Measurements from ENCODE around the gene VAPB. TPM values are rescaled to one million over a fixed set of nuclear protein-coding genes. Genes with fewer than 3 reads are reported as not detected.

VAPB gene
- total and polyA plus RNA-seq, 10 of the 15 experiments (the other 5 are each of a cell fraction or from before 2014, with no cell fraction given) = 3.2 to 28.6 (median 20.5) TPM

DNA sequence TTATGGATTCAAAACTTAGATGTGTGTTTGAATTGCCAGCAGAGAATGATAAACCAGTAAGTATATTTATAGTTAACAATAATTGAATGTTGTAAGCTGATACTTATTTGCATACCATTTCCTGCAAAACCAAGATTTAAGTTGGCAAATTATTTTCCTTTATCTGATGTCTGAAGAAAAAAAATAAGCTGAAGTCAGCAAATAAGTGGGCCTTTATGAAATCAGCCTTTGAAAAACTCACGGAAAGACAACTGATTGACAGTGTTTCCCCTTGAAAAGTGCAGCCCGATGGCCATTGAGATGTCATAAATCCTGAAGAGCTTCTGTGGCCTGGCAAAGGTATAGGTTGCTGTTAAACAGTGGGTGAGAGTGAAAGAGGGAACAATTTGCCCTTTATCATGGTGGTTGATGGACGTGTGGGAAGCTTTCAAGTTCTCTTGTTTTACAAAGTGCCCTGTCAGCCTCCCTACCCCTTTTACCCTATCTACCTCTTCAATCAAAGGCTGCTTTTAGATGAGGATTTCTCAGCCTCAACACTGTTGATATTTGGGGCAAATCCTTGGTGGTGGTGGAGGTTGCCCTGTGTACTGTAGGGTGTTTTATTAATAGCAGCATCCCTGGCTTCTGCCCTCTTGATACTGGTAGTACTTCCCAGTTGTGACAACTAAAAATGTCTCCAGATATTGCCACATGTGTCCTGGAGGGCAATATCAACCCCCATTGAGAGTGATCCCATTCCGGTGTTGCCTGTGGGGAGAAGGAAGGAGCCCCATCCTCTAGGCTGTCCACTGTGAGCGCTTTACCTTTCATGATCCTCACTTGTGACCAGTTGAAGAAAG lies 50.2 kb downstream of the VAPB start:
- ATAC-seq (no peak), FAIRE-seq (no peak), DNase-seq (ENCODE audit: low read depth, low spot score) (no peak)
- no peaks in the 10 kb centered on the region; the same call in 2 of the 3 replicates for H3K9me3 ChIP-seq (replicated peaks; ENCODE audit: control insufficient read depth, insufficient read depth, low read length)
- RAD21 ChIA-PET (ENCODE audit: unreplicated experiment) = interaction anchor here (1.1 kb wide), 1 partner anchor 42 kb away, joined by 3 read pairs; no protein-coding TSS in a partner anchor
- POLR2A ChIA-PET = interaction anchor here (1.4 kb wide), 1 partner anchor 10 kb away, joined by 3 read pairs; no protein-coding TSS in a partner anchor
- SMC1A ChIA-PET (ENCODE audit: uncharacterized antibody, unreplicated experiment) = interaction anchor here (0.5 to 1.3 kb wide), 3 partner anchors 16 to 203 kb away, joined by 3 read pairs; no protein-coding TSS in a partner anchor
- H3K4me3 ChIP-seq = no peak overlapping the region
- H3K27me3 ChIP-seq (replicated peaks in 1 of 2; ENCODE audit: control insufficient read depth in 2 of 2, insufficient read depth in 2 of 2, low read length in 1 of 2) = no peaks in the 10 kb centered on the region
- no peak overlapping the region for H2AFZ ChIP-seq (ENCODE audit: control insufficient read depth, low read depth, low read length)
- H4K20me1 ChIP-seq (ENCODE audit: control insufficient read depth, insufficient read depth) = no peaks in the 10 kb centered on the region
- H3K79me2 ChIP-seq (ENCODE audit: control insufficient read depth, insufficient read depth, low read length) = peaks cover 16% of the 10 kb centered on the region
- peaks cover 7 to 22% of the 10 kb centered on the region in 2 experiments for H3K36me3 ChIP-seq (ENCODE audit: control insufficient read depth in 2 of 2, insufficient read depth in 2 of 2, low read length in 1 of 2)
- H3K9ac ChIP-seq (ENCODE audit: control insufficient read depth, insufficient read depth, low read length) = no peak overlapping the region
- TF ChIP-seq SUPT20H (IDR thresholded peaks at IDR 0.05; ENCODE audit: borderline replicate concordance, control insufficient read depth, low read depth, low read length) = no peak
- TF ChIP-seq MXI1 (IDR thresholded peaks at IDR 0.05; ENCODE audit: low read depth, low read length) = no peak
- intact Hi-C loops (cut with micrococcal nuclease; ENCODE audit: unreplicated experiment) = no loop called here
- in situ Hi-C loops (cut with MboI) = no loop called here
- H3K4me2 ChIP-seq (ENCODE audit: control insufficient read depth, insufficient read depth) = no peak overlapping the region
- 83% methylated on average over 5 of the region's 5 CpGs for WGBS (ENCODE audit: insufficient coverage, insufficient replicate concordance, low lambda C conversion rate, missing lambda C conversion rate)
- CTCF ChIA-PET = interaction anchor here (1.9 kb wide), 1 partner anchor 9 kb away, joined by 17 read pairs; no protein-coding TSS in a partner anchor
- BruUV-seq (replicated peaks) = no TSS peak
- no peaks in the 10 kb centered on the region; the same call in 1 of the 2 replicates for H3K4me1 ChIP-seq (ENCODE audit: control insufficient read depth, insufficient read depth, low read length)
- H3K27ac ChIP-seq (ENCODE audit: control insufficient read depth, insufficient read depth) = 0 out of 2 replicates have a peak overlapping the region, but pooled peaks have one; percentile 31

DNA sequence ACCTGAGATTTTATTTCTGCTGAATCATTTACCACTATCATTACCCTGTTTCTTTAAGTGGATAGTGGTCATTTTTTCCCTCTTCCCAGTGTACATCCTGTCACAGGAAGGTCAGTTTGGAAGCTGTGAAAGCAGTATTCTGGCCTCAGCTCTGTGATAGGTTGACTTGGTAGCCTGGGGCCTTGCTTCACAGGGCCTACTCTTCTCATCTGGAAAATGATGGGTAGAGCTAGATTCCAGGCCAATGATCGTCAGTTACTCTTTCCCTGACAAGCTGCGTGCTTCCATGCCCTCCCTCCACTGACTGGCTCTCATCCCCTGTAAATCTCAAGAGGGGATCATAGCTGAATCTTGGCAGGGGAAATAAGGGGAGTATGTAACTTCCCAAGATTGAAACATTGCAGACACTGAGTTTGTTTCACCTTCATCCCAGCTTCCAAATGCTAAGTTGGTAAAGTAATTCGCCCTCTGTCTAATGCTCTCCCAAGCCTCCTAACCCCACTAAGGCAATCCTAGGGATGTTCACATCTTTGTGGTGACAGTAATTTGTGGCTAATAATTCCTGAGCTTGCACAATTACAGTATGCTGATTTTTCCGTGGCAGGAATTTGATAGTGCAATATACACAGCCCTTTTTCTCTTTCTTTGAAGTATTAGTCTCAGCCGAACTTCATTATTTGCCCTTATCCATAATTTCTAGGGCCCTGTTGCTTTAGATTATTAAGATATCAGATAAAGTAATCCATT lies 51.2 kb downstream of the VAPB start:
- Histone ChIP-seq H3K4me3 (no peak overlapping the region), H3K4me2 (ENCODE audit: control insufficient read depth, insufficient read depth) (no peak overlapping the region), H3K79me2 (ENCODE audit: control insufficient read depth, insufficient read depth, low read length) (peaks cover 15% of the 10 kb centered on the region), H3K4me1 (ENCODE audit: control insufficient read depth, insufficient read depth, low read length) (no peaks in the 10 kb centered on the region; the same call in 1 of the 2 replicates), H3K9me3 (replicated peaks; ENCODE audit: control insufficient read depth, insufficient read depth, low read length) (no peaks in the 10 kb centered on the region; the same call in 2 of the 3 replicates), H3K27ac (ENCODE audit: control insufficient read depth, insufficient read depth) (no peak overlapping the region), H4K20me1 (ENCODE audit: control insufficient read depth, insufficient read depth) (no peaks in the 10 kb centered on the region), H3K27me3 (replicated peaks in 1 of 2; ENCODE audit: control insufficient read depth in 2 of 2, insufficient read depth in 2 of 2, low read length in 1 of 2) (no peaks in the 10 kb centered on the region), H3K36me3 (ENCODE audit: control insufficient read depth in 2 of 2, insufficient read depth in 2 of 2, low read length in 1 of 2) (peaks cover 7 to 24% of the 10 kb centered on the region in 2 experiments), H3K9ac (ENCODE audit: control insufficient read depth, insufficient read depth, low read length) (no peak overlapping the region), H2AFZ (ENCODE audit: control insufficient read depth, low read depth, low read length) (no peak overlapping the region)
- in situ Hi-C loops (cut with MboI) = no loop called here
- 95% methylated on average over 5 of the region's 5 CpGs for WGBS (ENCODE audit: insufficient coverage, insufficient replicate concordance, low lambda C conversion rate, missing lambda C conversion rate)
- no peak for FAIRE-seq
- intact Hi-C loops (cut with micrococcal nuclease; ENCODE audit: unreplicated experiment) = no loop called here
- no TSS peak for BruUV-seq (replicated peaks)
- DNase-seq (ENCODE audit: low read depth, low spot score) = no peak
- CTCF ChIA-PET = interaction anchor here (0.6 to 3.1 kb wide), 3 partner anchors 15 to 205 kb away, joined by 3 to 6 read pairs (median 3); no protein-coding TSS in a partner anchor
- SMC1A ChIA-PET (ENCODE audit: uncharacterized antibody, unreplicated experiment) = interaction anchor here (0.5 to 1.9 kb wide), 5 partner anchors 12 to 32 kb away, joined by 3 to 5 read pairs (median 3); no protein-coding TSS in a partner anchor
- POLR2A ChIA-PET = no interaction called here
- ATAC-seq = no peak
- RAD21 ChIA-PET (ENCODE audit: unreplicated experiment) = interaction anchor here (1.1 kb wide), 1 partner anchor 41 kb away, joined by 3 read pairs; no protein-coding TSS in a partner anchor
- TF ChIP-seq EP300 (IDR thresholded peaks at IDR 0.05; ENCODE audit: borderline replicate concordance in 1 of 2, control insufficient read depth in 1 of 2, low read depth in 2 of 2, low read length in 2 of 2) (no peak), MTA2 (IDR thresholded peaks at IDR 0.05; ENCODE audit: low read depth) (no peak), KLF5 (IDR thresholded peaks at IDR 0.05; ENCODE audit: partially characterized antibody) (no peak), POLR2AphosphoS2 (IDR thresholded peaks at IDR 0.05; ENCODE audit: low read depth, low read length) (no peak), TARDBP (IDR thresholded peaks at IDR 0.05; ENCODE audit: borderline replicate concordance) (no peak), PAX5 (IDR thresholded peaks at IDR 0.05; ENCODE audit: borderline replicate concordance, low read depth, low read length) (no peak)
- TF ChIP-seq, protein P1, sequence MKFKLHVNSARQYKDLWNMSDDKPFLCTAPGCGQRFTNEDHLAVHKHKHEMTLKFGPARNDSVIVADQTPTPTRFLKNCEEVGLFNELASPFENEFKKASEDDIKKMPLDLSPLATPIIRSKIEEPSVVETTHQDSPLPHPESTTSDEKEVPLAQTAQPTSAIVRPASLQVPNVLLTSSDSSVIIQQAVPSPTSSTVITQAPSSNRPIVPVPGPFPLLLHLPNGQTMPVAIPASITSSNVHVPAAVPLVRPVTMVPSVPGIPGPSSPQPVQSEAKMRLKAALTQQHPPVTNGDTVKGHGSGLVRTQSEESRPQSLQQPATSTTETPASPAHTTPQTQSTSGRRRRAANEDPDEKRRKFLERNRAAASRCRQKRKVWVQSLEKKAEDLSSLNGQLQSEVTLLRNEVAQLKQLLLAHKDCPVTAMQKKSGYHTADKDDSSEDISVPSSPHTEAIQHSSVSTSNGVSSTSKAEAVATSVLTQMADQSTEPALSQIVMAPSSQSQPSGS (IDR thresholded peaks at IDR 0.05; ENCODE audit: low read length) = no peak
